Measurements from ENCODE around the gene SRC.

DNA sequence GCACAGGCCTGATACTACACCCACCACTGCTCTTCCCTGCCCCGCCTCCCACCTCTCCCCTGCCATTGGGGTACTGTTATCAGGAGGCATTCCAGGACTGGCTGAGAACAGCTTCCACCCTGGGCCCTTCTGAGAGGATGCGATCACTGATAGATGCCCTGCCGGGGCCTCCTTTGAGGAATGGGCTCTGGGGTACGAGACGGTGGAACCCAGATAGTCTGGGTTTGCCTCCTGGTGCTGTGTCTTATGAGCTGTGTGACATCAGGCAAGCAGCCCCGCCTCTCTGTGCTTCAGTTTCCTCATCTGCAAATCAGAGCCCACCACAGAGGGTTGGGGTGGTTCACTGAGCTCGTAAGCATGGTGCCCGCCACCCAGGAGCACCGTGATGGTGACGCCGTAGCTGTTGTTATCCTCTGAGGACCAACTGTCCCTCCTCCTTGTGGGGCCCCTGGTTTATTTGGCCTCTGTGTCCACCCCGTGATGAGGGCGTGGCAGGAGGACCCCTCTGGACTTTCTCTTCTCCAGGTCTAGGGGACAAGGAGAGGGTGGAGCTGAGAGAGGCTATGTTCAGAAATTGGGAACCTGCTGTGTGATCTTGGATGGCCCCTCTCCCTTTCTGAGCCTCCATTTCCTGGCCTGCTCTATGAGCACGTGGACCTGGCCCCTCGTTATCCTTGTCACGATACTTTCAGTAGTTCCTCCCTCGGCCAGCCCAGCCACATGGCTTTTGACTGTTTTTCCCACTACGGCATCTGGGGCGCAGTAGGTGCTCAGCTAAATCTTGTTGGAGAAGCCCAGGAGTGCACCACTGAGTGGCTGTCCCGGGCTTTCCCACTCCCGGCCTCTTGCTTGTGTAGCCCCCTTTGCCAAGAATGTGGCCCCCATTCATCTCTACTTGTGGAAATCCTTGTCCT, 18.3 kb downstream of the SRC start:
- TF ChIP-seq, protein P1, sequence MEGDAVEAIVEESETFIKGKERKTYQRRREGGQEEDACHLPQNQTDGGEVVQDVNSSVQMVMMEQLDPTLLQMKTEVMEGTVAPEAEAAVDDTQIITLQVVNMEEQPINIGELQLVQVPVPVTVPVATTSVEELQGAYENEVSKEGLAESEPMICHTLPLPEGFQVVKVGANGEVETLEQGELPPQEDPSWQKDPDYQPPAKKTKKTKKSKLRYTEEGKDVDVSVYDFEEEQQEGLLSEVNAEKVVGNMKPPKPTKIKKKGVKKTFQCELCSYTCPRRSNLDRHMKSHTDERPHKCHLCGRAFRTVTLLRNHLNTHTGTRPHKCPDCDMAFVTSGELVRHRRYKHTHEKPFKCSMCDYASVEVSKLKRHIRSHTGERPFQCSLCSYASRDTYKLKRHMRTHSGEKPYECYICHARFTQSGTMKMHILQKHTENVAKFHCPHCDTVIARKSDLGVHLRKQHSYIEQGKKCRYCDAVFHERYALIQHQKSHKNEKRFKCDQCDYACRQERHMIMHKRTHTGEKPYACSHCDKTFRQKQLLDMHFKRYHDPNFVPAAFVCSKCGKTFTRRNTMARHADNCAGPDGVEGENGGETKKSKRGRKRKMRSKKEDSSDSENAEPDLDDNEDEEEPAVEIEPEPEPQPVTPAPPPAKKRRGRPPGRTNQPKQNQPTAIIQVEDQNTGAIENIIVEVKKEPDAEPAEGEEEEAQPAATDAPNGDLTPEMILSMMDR (conservative IDR thresholded peaks at IDR 0.05; ENCODE audit: low read depth, low read length), result no peak
- no peak for TF ChIP-seq EZH2 (IDR thresholded peaks at IDR 0.05; ENCODE audit: borderline replicate concordance, low read depth, low read length, poor library complexity, severe bottlenecking)

Measured in A673 (cell line).